Pons (tissue), 1 donor: ENCODE measurements around the gene USP32.
A peak's percentile ranks its signal among the peaks of the same experiment; 100 is the strongest.
"Not testable (repeated sequence)": the region's sequence is repeated elsewhere in the genome, so short reads cannot be mapped to it uniquely, and the experiment has no call there.

Experiments
- DNase-seq: peaks from one replicate; pipeline ENCODE4 v3.0.0-alpha.2; 2016; ENCODE audit warnings: low spot score

USP32 gene

DNA sequence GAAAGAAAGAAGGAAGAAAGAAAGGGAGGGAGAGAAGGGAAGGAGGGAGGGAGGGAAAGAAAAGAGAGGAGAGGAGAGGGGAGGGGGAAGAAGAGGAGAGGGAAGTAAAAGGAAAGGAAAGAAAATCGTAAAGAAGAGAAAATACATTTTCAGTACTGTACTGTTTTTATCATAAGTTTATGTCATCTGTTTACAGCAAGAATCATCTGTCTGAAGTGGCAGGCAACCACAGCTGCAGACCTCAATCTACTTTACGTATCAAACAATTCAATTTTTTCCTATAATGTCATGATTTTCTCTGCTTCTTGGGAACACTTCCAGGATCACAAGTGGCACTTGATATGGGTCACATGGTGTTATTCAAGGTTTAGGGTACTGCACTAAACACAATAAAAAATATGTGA is 58.3 kb downstream of the USP32 start:
- DNase-seq: no peak

DNA sequence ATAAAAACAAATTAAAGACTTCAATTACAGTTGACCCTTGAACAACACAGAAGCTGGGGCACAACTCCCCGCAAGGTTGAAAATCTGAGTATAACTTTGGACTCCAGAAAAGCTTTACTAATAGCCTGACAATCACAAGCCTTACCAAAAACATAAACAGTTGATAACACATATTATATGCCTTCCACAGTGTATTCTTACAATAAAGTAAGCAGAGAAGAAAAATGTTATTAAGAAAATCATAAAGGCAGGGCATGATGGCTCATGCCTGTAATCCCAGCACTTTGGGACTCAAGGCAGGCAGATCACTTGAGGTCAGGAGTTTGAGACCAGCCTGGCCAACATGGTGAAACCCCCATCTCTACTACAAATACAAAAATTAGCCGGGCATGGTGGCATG is 58.9 kb downstream of the USP32 start:
- DNase-seq: not testable (repeated sequence)

DNA sequence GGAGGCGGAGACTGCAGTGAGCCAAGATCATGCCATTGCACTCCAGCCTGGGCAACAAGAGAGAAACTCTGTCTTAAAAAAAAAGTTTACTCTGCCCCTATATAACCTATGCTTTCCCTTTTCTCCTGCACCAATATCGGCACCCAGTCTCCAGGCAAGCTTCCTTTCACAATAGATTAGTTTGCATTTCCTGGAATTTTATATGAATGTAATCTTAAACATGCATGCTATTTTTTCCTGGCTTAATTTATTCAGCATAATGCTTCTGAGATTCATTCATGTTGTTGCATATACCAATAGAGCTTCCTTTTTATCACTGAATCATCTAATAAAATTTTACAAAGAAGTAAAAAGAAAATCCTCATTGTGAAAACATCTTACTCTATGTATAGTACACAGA is 59.4 kb downstream of the USP32 start:
- no peak for DNase-seq

DNA sequence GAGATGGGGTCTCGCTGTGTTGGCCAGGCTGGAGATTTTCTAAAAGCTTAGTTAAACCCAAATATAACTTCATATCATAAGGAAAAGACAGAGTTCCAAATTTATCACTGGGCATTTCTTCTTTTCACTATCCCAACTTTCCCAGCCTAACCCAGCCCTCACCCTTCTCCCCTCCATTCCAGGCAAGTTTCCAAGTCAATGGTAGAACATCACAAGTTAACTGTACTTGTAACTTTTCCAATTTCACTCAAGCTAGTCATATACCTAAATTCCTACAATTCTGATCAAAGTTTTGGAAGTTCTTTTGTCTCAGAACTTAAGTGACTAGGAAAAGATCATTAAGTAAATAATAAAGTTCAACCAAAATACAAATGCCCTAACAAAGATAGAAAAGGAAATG is 61.2 kb downstream of the USP32 start:
- DNase-seq: no peak

DNA sequence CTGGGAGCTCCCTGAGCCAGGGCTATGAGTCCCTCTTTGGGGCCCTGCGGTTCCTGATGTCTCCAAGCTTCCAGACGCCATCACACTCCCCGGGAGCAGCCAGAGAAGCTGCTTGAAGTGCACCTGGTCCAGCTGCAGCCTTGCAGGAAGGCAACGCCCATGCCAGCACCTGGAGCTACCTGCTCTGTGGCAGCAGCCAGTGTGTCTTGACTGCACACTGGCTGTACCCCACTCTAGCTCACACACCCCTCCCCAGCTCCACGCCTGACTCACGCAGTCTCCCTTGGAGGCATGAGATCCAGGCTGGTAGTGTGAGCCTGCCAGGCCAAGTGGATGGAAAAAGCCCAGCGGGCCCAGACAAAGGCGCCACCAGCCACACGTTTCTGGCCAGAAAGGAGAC is 63.3 kb downstream of the USP32 start:
- peak; percentile 38 for DNase-seq

DNA sequence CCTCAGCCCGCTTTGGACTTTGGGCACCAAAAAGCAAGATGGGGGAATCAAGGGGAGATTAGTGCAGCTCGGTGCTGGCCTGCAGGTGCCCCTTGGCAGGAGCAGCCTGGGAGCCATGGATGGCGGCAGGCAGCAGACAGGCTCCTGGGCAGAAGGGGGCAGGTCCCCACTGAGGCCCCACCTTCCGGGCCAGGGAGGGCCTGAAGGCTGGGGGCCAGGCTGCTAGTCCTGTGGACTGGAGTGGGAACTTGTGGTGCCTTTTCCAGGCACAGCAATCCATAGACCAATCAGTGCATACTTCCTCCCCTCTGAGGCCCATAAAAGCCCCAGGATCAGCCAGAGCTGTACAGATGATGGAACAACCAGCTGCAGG is 64.0 kb downstream of the USP32 start:
- DNase-seq: no peak

DNA sequence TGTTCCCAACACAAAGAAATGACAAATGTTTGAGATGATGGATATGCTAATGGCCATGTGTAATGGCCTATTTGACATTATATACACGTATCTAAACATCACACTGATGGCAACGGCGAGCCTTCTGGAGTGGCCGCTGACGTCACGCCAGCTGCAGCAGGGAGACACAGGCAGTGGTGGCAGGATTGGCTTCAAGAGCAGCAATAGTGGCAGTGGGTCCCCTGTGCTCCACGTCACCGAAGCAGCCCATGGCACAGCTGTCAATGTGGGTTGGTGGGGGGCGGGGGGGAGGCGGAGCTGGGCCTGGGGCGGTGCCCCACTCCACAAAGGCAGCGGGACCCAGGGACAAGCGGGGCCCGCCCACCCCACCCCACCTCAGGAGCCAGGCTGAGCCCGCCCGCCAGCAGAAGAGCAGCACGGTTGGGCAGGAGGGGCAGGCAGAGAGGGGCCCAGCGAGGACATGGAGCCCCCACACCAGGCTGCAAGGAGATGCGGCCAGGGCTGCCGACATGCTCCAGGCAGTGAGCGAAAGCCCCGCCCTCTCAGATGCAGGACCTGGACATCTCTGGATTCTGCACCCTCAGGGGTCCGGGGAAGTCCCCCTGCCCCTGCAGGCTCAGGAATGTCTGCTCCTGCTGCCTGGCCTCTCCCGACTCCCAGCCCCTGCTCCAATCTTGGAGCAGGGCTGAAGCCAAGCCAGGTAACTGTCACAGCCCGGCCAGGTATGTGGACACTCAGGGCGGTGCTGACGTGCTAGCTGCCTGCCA is 64.6 kb downstream of the USP32 start:
- DNase-seq: peak; percentile 72

DNA sequence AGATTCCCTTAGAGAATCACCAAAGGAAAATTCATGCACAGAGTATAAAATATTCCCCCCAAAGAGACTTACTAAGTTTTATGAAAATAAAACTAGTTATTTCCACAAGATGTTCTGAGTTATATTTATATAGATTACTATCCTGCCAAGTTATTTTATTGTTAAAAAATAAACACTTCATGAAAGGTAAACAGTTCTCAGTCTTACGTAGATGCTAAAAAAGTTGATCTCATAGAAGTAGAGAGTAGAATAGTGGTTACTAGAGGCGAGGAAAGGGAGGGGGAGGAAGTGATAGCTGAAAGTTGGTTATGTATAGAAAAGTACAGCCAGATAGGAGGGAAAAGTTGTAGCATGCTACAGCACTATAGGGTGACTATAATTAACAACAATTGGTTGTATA is 65.2 kb downstream of the USP32 start:
- no peak for DNase-seq

DNA sequence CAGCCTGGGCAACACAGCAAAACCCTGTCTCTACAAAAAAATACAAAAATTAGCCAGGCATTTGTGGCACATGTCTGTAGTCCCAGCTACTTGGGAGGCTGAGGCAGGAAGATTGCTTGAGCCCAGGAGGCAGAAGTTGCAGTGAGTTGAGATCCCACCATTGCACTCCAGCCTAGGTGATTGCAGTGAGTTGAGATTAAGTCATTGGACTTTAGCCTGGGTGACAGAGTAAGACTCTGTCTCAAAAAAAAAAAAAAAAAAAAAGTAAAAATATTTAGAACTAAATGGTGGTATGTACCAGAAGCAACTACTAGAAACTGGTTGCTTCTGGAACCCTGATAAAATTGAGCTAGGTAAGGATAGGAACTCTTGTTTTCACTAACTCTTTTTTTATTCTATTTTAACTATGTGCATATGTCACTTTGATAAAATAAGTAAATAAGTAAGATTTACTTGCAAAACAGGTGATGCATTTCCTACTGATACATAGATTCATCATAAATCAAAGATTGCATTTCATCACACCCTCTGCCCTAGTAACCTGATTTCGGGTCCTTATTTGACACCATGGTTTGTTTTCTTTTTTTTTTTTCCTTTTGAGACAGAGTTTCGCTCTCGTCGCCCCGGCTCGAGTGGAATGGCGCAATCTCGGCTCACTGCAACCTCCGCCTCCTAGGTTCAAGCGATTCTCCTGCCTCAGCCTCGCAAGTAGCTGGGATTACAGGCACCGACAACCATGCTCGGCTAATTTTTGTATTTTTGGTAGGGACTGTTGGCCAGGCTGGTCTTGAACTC is 66.0 kb downstream of the USP32 start:
- DNase-seq: no peak

DNA sequence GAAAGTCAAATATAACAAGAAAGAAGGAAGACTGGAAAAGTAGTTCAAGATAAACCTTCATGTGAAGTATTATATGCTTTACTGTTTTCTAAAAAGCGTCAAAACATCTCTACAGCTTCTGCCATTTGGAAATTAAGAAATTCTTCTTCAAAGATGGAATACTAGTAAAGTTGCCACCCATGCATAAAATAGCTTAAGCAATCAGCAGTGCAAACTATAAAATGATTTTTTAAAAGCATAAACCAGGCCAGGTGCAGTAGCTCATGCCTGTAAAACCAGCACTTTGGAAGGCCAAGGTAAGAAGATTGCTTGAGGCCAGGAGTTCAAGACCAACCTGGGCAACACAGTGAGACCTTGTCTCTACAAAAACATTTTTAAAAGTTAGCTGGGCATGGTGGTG is 68.2 kb downstream of the USP32 start:
- no peak for DNase-seq

DNA sequence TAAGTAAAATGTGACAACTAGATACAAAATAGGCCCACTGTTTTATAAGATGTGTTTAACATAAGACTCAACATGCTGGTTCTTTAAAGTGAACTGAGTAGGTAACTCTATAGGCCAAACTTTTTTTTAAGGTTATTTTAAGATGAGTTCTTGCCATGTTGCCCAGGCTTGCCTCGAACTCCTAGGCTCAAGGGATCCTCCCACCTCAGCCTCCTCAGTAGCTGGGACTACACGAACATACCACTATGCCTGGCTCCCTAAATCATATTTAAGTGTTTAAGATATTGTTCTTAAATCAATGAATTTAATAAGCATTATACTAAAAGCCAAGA is 69.9 kb downstream of the USP32 start:
- DNase-seq: no peak

DNA sequence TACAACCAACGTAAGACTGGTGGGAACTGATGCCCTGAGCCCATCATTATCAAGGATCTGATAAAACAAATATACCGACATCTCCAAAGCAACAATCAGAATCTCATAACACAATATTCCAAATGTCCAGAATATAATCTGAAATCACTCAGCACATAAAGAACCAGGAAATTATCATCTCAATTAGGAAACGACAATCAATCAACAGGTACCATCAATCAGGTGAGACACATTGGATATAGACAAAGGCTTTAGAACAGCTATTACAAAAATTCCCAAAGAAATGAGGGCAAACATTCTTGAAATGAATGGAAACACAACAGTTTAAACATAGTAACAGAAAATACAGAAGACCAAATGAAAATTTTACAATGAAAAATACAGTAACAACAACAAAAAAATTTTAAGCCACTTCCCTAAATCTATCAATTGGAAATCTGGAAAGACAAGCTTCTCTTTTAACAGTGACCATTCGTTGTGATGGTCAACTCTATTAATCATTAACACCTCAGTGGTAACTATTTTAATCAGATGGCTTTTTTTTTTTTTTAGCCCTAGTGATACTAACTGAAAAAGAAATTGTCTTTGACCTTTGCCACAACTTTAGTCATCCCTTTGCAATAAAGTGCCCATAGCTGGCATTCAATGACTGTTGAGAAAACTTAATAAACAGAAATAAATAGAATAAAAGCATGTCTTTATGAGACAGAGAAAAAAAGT is 70.4 kb downstream of the USP32 start:
- DNase-seq: no peak

DNA sequence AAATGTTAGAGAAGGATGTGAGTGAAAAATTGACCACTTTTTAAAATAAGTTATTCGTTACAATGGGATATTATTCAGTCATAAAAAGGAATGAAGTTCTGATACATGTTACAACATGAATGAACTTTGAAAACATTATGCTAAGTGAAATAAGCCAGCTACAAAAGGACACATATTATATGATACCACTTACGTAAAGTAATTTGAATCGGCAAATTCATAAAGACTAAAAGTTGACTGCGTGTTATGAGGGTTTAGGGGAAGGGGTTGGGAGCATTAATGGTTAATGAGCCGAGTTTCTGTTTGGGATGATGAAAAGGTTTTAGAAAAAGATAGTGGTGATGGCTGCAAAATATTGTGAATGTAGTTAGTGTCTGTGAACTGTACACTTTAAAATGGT is 73.1 kb downstream of the USP32 start:
- DNase-seq: no peak

DNA sequence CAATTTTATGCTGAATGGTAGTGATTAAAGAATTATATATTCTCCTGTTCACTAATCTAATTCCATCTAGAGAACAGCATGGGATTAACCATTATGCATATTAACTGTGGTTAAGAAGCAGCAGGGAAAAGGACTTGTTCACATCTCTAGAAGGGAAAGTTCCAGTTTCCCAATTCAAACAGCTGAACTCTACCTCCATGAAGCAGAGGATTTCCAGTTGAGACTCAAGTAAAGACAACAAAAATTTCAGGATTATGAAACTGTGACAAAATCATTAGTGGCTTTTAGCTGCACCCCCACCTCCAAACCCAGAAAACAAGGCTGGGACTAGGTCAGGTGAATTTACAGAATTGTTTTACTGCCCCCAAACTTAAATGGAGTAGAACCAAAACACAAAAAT is 73.6 kb downstream of the USP32 start:
- DNase-seq: no peak

DNA sequence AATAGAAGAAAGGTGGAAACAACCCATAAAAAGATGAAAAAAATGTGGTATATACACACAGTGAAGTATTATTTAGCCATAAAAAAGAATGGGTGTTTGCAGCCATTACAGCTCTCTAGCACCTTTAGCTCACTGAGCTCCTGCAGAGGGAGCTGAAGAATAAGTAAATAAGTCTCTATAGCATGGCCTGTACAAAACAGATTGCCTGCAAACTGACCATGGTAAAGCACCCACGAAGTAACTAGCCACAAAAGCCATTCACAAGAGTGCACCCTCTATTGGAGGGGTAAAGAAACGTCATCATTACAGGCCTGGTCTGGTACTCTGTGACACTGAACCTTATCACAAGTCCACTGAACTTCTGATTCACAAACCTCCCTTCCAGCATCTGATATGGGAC is 76.3 kb downstream of the USP32 start:
- no peak for DNase-seq

DNA sequence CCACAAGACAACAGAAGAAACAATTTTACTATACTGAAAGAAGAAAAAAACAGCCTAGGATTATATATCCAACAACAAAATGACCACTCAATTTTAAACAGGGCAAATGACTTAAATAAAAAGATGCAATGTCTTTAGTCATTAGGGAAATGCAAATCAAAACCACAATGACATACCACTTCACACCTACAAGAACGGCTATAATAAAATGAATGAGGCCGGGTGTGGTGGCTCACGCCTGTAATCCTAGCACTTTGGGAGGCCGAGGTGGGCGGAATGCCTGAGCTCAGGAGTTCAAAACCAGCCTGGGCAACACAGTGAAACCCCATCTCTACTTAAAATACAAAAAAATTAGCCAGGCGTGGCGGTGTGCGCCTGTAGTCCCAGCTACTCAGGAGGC is 77.0 kb downstream of the USP32 start:
- not testable (repeated sequence) for DNase-seq

DNA sequence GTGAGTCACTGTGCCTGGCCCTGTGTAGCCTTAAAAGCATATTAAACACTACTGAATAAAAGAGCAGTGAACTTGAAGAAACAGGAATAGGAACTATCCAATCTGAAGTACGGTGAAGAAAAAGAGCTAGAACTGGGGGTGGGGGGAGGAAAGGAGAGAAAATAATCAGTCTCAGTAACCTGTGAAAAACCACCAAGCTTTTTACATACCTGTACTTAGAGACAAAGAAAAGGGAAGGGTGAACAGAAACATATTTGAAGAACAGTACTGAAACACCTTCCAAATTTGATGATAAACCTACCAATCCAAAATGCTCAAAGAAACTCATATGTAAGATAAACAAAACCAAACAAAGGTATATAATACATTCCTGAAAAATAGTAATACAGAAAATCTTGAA is 77.5 kb downstream of the USP32 start:
- no peak for DNase-seq

DNA sequence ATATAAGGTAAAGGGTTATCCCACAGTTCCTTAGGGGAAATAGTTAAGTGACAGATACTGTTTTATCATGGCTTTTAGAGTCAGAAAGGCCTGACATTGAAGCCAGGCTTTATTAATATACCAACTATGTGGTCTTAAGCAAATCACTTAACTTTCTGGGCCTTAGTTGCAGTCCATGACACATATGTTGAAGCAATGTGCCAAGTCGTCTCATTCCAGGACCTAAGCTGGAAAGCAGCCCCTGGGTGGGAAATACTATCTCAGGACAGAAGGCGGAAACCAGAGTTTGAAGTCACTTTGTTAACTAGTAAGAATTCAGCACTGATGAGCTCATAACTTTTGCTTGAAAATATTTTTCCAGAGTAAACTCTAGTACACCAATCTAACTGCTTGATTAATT is 80.0 kb downstream of the USP32 start:
- DNase-seq: no peak

DNA sequence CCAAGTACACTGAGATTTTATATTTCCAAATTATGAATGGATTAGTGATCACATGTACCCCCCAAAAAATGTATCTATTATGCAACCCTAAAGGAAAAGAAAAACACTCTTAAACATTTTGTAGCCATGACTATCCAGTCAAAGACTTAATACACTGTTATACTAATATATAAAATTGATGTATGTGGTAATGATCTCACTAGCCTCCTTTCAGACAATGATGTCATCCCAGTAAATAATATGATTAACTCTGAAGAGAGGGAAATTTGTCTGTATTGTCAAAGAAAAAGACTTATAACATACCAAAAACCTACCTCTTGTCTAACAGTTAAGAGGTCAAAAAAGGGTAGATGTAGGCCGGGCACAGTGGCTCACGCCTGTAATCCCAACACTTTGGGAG is 80.7 kb downstream of the USP32 start:
- DNase-seq: no peak

DNA sequence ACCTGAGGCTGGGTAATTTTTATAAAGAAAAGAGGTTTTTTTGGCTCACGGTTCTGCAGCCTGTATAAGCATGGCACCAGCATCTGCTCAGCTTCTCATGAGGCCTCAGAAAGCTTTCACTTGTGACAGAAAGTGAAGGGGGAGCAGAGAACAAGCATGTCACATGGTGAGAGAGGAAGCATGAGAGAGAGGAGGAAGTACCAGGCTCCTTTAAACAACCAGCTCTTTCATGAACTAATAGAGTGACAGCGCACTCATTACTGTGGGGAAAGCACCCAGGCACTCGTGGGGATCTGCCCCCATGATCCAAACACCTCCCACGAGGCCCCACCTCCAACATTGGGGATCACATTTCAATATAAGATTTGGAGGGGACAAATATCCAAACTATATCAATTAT is 86.8 kb downstream of the USP32 start:
- DNase-seq: peak; percentile 94

DNA sequence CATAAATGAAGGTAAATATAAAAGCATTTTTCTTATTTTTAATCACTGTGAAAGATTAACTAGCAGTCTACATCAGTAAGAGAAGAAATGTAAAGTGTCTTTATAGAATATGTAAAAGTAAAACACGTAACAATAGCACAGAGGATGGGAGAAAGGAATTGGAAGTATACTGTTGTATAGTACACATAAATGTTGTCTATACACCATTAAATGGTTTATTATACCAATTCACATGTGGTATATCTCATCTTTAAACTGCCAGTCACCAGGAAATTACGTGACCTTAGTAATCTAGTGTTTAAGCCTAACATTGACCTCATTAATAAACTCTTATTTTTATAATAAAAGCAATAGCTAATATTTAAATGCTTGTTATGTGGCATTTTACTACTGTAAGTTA is 87.4 kb downstream of the USP32 start:
- DNase-seq: no peak

DNA sequence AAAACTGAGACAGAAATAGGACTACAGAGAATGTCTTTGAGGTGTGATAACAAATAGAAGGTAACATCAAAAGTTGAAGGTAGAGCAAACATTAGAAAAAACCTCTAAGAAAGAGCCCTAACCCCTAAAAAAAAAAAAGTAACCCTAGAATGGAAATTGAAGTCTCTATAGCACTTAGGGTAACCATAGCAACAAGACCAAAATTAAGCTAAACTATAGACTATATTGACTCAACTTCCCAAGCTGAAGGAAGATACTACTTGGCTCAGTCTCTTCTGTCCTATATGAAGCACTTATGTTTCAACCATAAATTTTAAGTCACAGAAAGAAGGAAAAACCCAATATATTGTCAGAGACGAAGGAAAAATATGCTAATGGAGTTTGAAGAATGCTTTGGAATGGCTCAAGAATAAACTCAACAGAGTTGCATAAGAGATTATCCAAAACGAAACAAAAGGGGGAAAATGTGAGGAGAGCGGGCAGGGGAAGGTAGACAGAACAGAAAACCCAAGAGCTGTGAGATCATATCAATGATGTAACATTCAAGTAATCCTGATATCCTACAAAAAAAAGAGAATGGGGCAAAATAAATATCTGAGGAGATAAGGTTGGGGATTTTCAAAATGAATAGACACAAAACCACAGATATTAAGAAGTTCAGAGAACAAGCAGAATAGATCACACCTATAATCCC is 88.4 kb downstream of the USP32 start:
- DNase-seq: no peak

DNA sequence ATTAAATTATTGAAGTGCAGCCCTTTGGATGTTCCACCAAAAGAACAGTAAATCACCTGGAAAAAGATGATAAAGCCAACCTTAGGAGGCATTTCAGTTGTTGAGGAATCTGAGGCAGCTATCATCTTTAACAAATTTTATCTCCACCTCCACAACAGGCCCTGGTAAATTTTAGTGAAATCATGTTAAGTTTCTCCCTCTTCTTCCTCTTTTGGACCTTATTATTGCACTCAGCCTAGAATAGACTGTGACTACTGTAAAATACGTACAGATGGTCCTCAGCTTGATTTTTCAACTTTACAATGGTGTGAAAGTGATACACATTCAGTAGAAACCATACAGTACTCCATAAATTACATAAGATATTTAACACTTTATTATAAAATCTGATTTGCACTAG is 90.3 kb downstream of the USP32 start:
- DNase-seq: no peak
